K562 (cell line): ENCODE data around the gene DSC1. TPM values are rescaled to one million over a fixed set of nuclear protein-coding genes. Genes with fewer than 3 reads are reported as not detected.

ENCODE experiments used
- ATAC-seq: fragments of 200-7000 bp; cut with Tn5 transposase; 3 replicates; pipeline ENCODE4 v1.9.1; 2020; ENCODE audit warnings: moderate library complexity
- BruUV-seq: library from RNA; stranded (reverse); fragments of 400-500 nt; replicated peaks from 2 replicates; lab custom pipeline; 2021; lab: Mats Ljungman, UMichigan
- CTCF ChIA-PET: fragments of 300-600 bp; formaldehyde crosslinking; extraction: SDS; loops from one replicate; lab custom pipeline; 2021; ENCODE audit warnings: low intra/inter-chr PET ratio; lab: Yijun Ruan, JAX
- POLR2A ChIA-PET: fragments of 300-600, 350-650 bp; sonication (Branson Sonifier 250); formaldehyde crosslinking; extraction: SDS; loops from one replicate; lab custom pipeline; 2021; ENCODE audit warnings: antibody characterized with exemption, inconsistent platforms; lab: Yijun Ruan, JAX
- DNase-seq, 4 experiments: peaks; one replicate each; pipeline versions ENCODE4 v3.0.0 to v3.0.0-alpha.2; 2011 to 2018; ENCODE audit warnings: low spot score in 3 of 4, mixed read lengths in 3 of 4; ENCODE audit errors: extremely low read depth in 1 of 4
- FAIRE-seq: peaks from 2 replicates; lab custom pipeline; 2011; peaks lifted over from hg19 to GRCh38; lab: Jason Lieb, UNC
- H2AFZ ChIP-seq: 2 replicates; pipeline ENCODE4 v1.6.0; 2011; ENCODE audit warnings: low read depth, low read length, control low read depth, inconsistent platforms
- H3K27ac ChIP-seq: fragments of 200-600 bp; 3 replicates; pipeline ENCODE4 v1.8.0; 2011; ENCODE audit warnings: low read depth, mild to moderate bottlenecking, control low read depth, inconsistent platforms, low read length, moderate library complexity, mixed read lengths; ENCODE audit errors: extremely low read depth
- H3K27me3 ChIP-seq, 2 experiments: fragments of 300-600 bp in 1 of 2; 2 replicates in 1 of 2; 3 replicates in 1 of 2; pipeline versions ENCODE4 v1.6.0 to v1.8.0; 2011; ENCODE audit warnings: inconsistent platforms in 2 of 2, low read length in 2 of 2, mild to moderate bottlenecking in 1 of 2, mixed read lengths in 1 of 2, moderate library complexity in 1 of 2; ENCODE audit not compliant: control insufficient read depth in 2 of 2, insufficient read depth in 2 of 2
- H3K36me3 ChIP-seq: fragments of 300-600 bp; 3 replicates; pipeline ENCODE4 v1.8.0; 2011; ENCODE audit warnings: mild to moderate bottlenecking, low read length, inconsistent platforms; ENCODE audit not compliant: control insufficient read depth, insufficient read depth
- H3K4me1 ChIP-seq, 2 experiments: fragments of 200-600 bp in 1 of 2; replicated peaks in 1 of 2; 2 replicates in 1 of 2; 3 replicates in 1 of 2; pipeline versions ENCODE4 v1.5.1 to v1.8.0; 2011; ENCODE audit warnings: inconsistent platforms in 2 of 2, low read length in 2 of 2, mild to moderate bottlenecking in 1 of 2, mixed read lengths in 1 of 2, moderate library complexity in 1 of 2; ENCODE audit not compliant: control insufficient read depth in 2 of 2, insufficient read depth in 2 of 2
- H3K4me2 ChIP-seq: 2 replicates; pipeline ENCODE4 v1.6.1; 2011; ENCODE audit warnings: low read length, control low read depth, inconsistent platforms, mixed read lengths; ENCODE audit not compliant: insufficient read depth
- H3K4me3 ChIP-seq: fragments of 200-600 bp; sonication (generic), shearing (Covaris generic); 2 replicates; pipeline ENCODE4 v1.5.1; 2016; ENCODE audit warnings: control low read depth, inconsistent platforms
- H3K79me2 ChIP-seq: fragments of 200-600 bp; 3 replicates; pipeline ENCODE4 v1.8.0; 2011; ENCODE audit warnings: low read length, inconsistent platforms; ENCODE audit not compliant: control insufficient read depth, insufficient read depth
- H3K9ac ChIP-seq, 2 experiments: 2 replicates each; pipeline versions ENCODE4 v1.6.0 to v1.6.1; 2011; ENCODE audit warnings: low read depth in 2 of 2, low read length in 2 of 2, control low read depth in 1 of 2, inconsistent platforms in 1 of 2, mild to moderate bottlenecking in 1 of 2, mixed read lengths in 1 of 2; ENCODE audit not compliant: insufficient read depth in 1 of 2
- H3K9me1 ChIP-seq: one replicate; pipeline ENCODE4 v1.6.0; 2011; ENCODE audit warnings: inconsistent platforms, mild to moderate bottlenecking, low read length, moderate library complexity; ENCODE audit not compliant: control insufficient read depth, insufficient read depth
- H3K9me3 ChIP-seq: replicated peaks from 2 replicates; pipeline ENCODE4 v1.5.1; 2011; ENCODE audit warnings: low read depth, low read length, inconsistent platforms; ENCODE audit not compliant: control insufficient read depth, insufficient read depth
- H4K20me1 ChIP-seq: replicated peaks from 2 replicates; pipeline ENCODE4 v1.6.1; 2011; ENCODE audit warnings: low read length, inconsistent platforms, mixed read lengths; ENCODE audit not compliant: control insufficient read depth, insufficient read depth
- CBX3 ChIP-seq, 2 experiments: IDR thresholded peaks; 1 replicate in 1 of 2; 2 replicates in 1 of 2; pipeline ENCODE4 v1.6.1; 2012; ENCODE audit warnings: inconsistent platforms in 2 of 2, low read length in 2 of 2, borderline replicate concordance in 1 of 2, control low read depth in 1 of 2
- FOXM1 ChIP-seq, 2 experiments: fragments of 450-650 bp in 1 of 2; sonication (generic) in 1 of 2; formaldehyde crosslinking in 1 of 2; IDR thresholded peaks; 2 replicates each; pipeline versions ENCODE4 v1.6.1 to v1.9.0; 2017 to 2022; ENCODE audit warnings: low read depth in 2 of 2, mild to moderate bottlenecking in 2 of 2, missing genetic modification reagents in 1 of 2, moderate library complexity in 1 of 2
- GTF2B ChIP-seq: IDR thresholded peaks from 2 replicates; pipeline ENCODE4 v1.6.1; 2011; ENCODE audit not compliant: insufficient read length; ENCODE audit errors: extremely low read depth
- HDAC1 ChIP-seq, 2 experiments: fragments of 450-650 bp; IDR thresholded peaks; 2 replicates each; pipeline ENCODE4 v1.6.1; 2016 to 2017; ENCODE audit warnings: inconsistent platforms in 1 of 2, mild to moderate bottlenecking in 1 of 2, moderate library complexity in 1 of 2
- IRF9 ChIP-seq: fragments of 450-650 bp; IDR thresholded peaks from 2 replicates; pipeline ENCODE4 v1.6.1; 2016; ENCODE audit warnings: missing biosample characterization, missing genetic modification characterization
- KDM5B ChIP-seq: fragments of 200-600 bp; sonication (generic); IDR thresholded peaks from 2 replicates; pipeline ENCODE4 v1.6.1; 2012; ENCODE audit warnings: low read depth, mild to moderate bottlenecking, moderate library complexity, low read length, control low read depth, inconsistent platforms; ENCODE audit not compliant: insufficient replicate concordance
- MED1 ChIP-seq: sonication (generic); formaldehyde crosslinking; IDR thresholded peaks from 2 replicates; pipeline ENCODE4 v1.8.1; 2023; ENCODE audit warnings: missing genetic modification reagents, borderline replicate concordance
- MEIS2 ChIP-seq: fragments of 450-650 bp; IDR thresholded peaks from 2 replicates; pipeline ENCODE4 v1.6.1; 2014; ENCODE audit warnings: mild to moderate bottlenecking; ENCODE audit not compliant: partially characterized antibody
- MXD1 ChIP-seq: fragments of 250-450 bp; sonication (Bioruptor Pico); IDR thresholded peaks from 2 replicates; pipeline ENCODE4 v1.8.0; 2021; ENCODE audit warnings: borderline replicate concordance, mild to moderate bottlenecking, moderate library complexity; ENCODE audit not compliant: poor library complexity, severe bottlenecking
- NFIC ChIP-seq: fragments of 450-650 bp; IDR thresholded peaks from 2 replicates; pipeline ENCODE4 v1.6.1; 2017; ENCODE audit warnings: mild to moderate bottlenecking, inconsistent platforms
- NFIX ChIP-seq: fragments of 250-450 bp; sonication (Bioruptor Pico); IDR thresholded peaks from 2 replicates; pipeline ENCODE4 v1.4.0; 2020; ENCODE audit warnings: low read depth, mild to moderate bottlenecking, moderate library complexity
- PTBP1 ChIP-seq: fragments of 200-400 bp; formaldehyde crosslinking; IDR thresholded peaks from 2 replicates; pipeline ENCODE4 v1.6.1; 2017; ENCODE audit warnings: low read depth, low read length
- RBM25 ChIP-seq: fragments of 200-400 bp; formaldehyde crosslinking; IDR thresholded peaks from 2 replicates; pipeline ENCODE4 v1.6.1; 2018; ENCODE audit warnings: low read length, low read depth, moderate library complexity; ENCODE audit not compliant: severe bottlenecking
- SLC30A9 ChIP-seq: fragments of 250-450 bp; sonication (Bioruptor Pico); IDR thresholded peaks from 2 replicates; pipeline ENCODE4 v1.8.0; 2022; ENCODE audit warnings: mild to moderate bottlenecking, moderate library complexity
- SREBF1 ChIP-seq: fragments of 150-350 bp; IDR thresholded peaks from 2 replicates; pipeline ENCODE4 v1.6.1; 2014; ENCODE audit warnings: antibody characterized with exemption, low read depth, low read length, borderline replicate concordance
- TRIM25 ChIP-seq: fragments of 450-650 bp; IDR thresholded peaks from 2 replicates; pipeline ENCODE4 v1.7.0; 2016; ENCODE audit warnings: borderline replicate concordance
- TRIM28 ChIP-seq: fragments of 450-650 bp; IDR thresholded peaks from 2 replicates; pipeline ENCODE4 v1.6.1; 2017
- ZNF282 ChIP-seq: sonication (generic); formaldehyde crosslinking; IDR thresholded peaks from 2 replicates; pipeline ENCODE4 v1.8.1; 2023; ENCODE audit warnings: missing genetic modification reagents
- ZNF699 ChIP-seq: fragments of 250-450 bp; sonication (Bioruptor Pico); IDR thresholded peaks from 2 replicates; pipeline ENCODE4 v1.8.0; 2021; ENCODE audit warnings: mild to moderate bottlenecking, moderate library complexity; ENCODE audit not compliant: insufficient replicate concordance
- WGBS: fragments of 100-300 bp; shearing (Covaris generic); methylation state at CpG from one replicate; pipeline ENCODE4 v1.1.6; 2016; ENCODE audit warnings: low coverage, mixed read lengths; ENCODE audit not compliant: insufficient coverage; ENCODE audit errors: missing lambda C conversion rate; 5-methylcytosine and 5-hydroxymethylcytosine counted together
- in situ Hi-C: fragments of 300-500 bp; cut with MboI; formaldehyde crosslinking; loops from 4 replicates; pipeline ENCODE4 v1.15.0; 2018; ENCODE audit warnings: inconsistent platforms, mixed read lengths
- intact Hi-C: fragments of 100-400 bp; cut with micrococcal nuclease; formaldehyde crosslinking; loops from 2 replicates; pipeline ENCODE4 v1.14.2; 2022
- polyA plus RNA-seq, 8 experiments: library from polyadenylated mRNA; depleted of rRNA in 4 of 8; stranded (reverse) in 5 of 8; unstranded in 3 of 8; fragments of >200 nt; fragmentation: Nextera tagmentation in 2 of 8; fragmentation: Illumina TruSeq in 1 of 8; extraction: Ambion mirVana in 2 of 8; extraction: Trizol in 1 of 8; gene quantifications; 2 replicates each; pipeline versions ENCODE4 v1.2.1 to v1.2.3, GENCODE V29; 2011 to 2014; ENCODE audit warnings: inconsistent platforms in 1 of 8, missing spikeins in 1 of 8
- total RNA-seq, 7 experiments: library from RNA; depleted of rRNA in 6 of 7; stranded (reverse); fragments of >200 nt in 6 of 7; fragmentation: Illumina TruSeq in 2 of 7; extraction: Trizol in 2 of 7; gene quantifications; 2 replicates each; pipeline versions ENCODE4 v1.2.1 to v1.2.3, GENCODE V29; 2011 to 2021; ENCODE audit warnings: low replicate concordance in 1 of 7

DSC1 gene
- total and polyA plus RNA-seq, 9 of the 15 experiments (the other 6 are each of a cell fraction or from before 2014, with no cell fraction given) = 0.04 to 0.07 (median 0.05) TPM; not detected in 4

GRCh38 chr18:31197676-31198075, 35.0 kb upstream of the DSC1 start:
- intact Hi-C loops = loop anchor here (5.0 kb wide), 1 partner anchor 95 kb away; the partner anchor contains the start of gene DSC2
- Histone ChIP-seq H3K9me1 (no peaks in the 10 kb centered on the region), H4K20me1 (no peaks in the 10 kb centered on the region), H3K27me3 (no peaks in the 10 kb centered on the region), H2AFZ (no peak overlapping the region), H3K9me3 (no peaks in the 10 kb centered on the region), H3K9ac (no peak overlapping the region), H3K36me3 (no peaks in the 10 kb centered on the region), H3K27ac (no peak overlapping the region), H3K79me2 (no peaks in the 10 kb centered on the region), H3K4me3 (no peak overlapping the region), H3K4me2 (no peak overlapping the region), H3K4me1 (no peaks in the 10 kb centered on the region; a peak in 1 of 5 replicates)
- in situ Hi-C loops = no loop called here
- ATAC-seq = peak; percentile 42; the same call in 1 of the 3 replicates
- no TSS peak for BruUV-seq
- 0% methylated on average over 2 of the region's 2 CpGs for WGBS
- peak in 2 of 4 experiments; percentile 17 to 44 for DNase-seq
- ChIA-PET CTCF (no interaction called here), POLR2A (interaction anchor here (0.7 kb wide), 1 partner anchor 1023 kb away, joined by 3 read pairs; no protein-coding TSS in a partner anchor)
- FAIRE-seq = no peak
- TF ChIP-seq IRF9 (no peak), NFIX (peak; percentile 99), TRIM25 (no peak), TRIM28 (no peak), PTBP1 (peak; percentile 95), HDAC1 (IDR thresholded peaks at IDR 0.05) (no peak), MEIS2 (peak; percentile 27), SREBF1 (no peak), CBX3 (IDR thresholded peaks at IDR 0.05; ENCODE audit: borderline replicate concordance in 1 of 2, low read length in 2 of 2) (no peak), MED1 (CRISPR knock-in tag) (no peak), NFIC (peak; percentile 99), MXD1 (CRISPR knock-in tag) (no peak), ZNF282 (CRISPR knock-in tag) (no peak), SLC30A9 (CRISPR knock-in tag) (no peak), RBM25 (peak; percentile 74), GTF2B (no peak), KDM5B (no peak), ZNF699 (CRISPR knock-in tag) (no peak), FOXM1 (IDR thresholded peaks at IDR 0.05; ENCODE audit: low read depth) (no peak), FOXM1 (CRISPR knock-in tag; IDR thresholded peaks at IDR 0.05; ENCODE audit: low read depth) (no peak)
